Neuronal stem cell (in vitro differentiated cells): ENCODE measurements around the gene CCDC149.

Experiments
- DNase-seq: peaks from one replicate; pipeline ENCODE4 v3.0.0-alpha.2; 2013; ENCODE audit warnings: low spot score
- H2AFZ ChIP-seq: one replicate; pipeline ENCODE4 v1.6.1; 2013; ENCODE audit warnings: mild to moderate bottlenecking, low read length, inconsistent platforms
- H2AK5ac ChIP-seq: 2 replicates; pipeline ENCODE4 v1.6.1; 2013; ENCODE audit warnings: low read depth, mild to moderate bottlenecking, inconsistent platforms, low read length, moderate library complexity, mixed read lengths
- H2BK120ac ChIP-seq: 2 replicates; pipeline ENCODE4 v1.6.1; 2013; ENCODE audit warnings: low read depth, mild to moderate bottlenecking, inconsistent platforms, low read length, moderate library complexity, mixed read lengths
- H2BK12ac ChIP-seq: one replicate; pipeline ENCODE4 v1.6.1; 2013; ENCODE audit warnings: low read length, inconsistent platforms
- H2BK15ac ChIP-seq: 2 replicates; pipeline ENCODE4 v1.6.1; 2013; ENCODE audit warnings: mild to moderate bottlenecking, low read length, inconsistent platforms, mixed read lengths
- H2BK5ac ChIP-seq: one replicate; pipeline ENCODE4 v1.6.1; 2013; ENCODE audit warnings: inconsistent platforms, mild to moderate bottlenecking, low read length, moderate library complexity
- H3K14ac ChIP-seq: one replicate; pipeline ENCODE4 v1.6.1; 2013; ENCODE audit warnings: low read length, inconsistent platforms
- H3K18ac ChIP-seq: 2 replicates; pipeline ENCODE4 v1.6.1; 2013; ENCODE audit warnings: low read length, inconsistent platforms
- H3K23ac ChIP-seq: 2 replicates; pipeline ENCODE4 v1.6.1; 2013; ENCODE audit warnings: low read depth, mild to moderate bottlenecking, mixed read lengths, low read length, inconsistent platforms; ENCODE audit not compliant: poor library complexity
- H3K27ac ChIP-seq: replicated peaks from 3 replicates; pipeline ENCODE4 v1.5.1; 2013; ENCODE audit warnings: low read length, inconsistent platforms
- H3K27me3 ChIP-seq, 3 experiments: 2 replicates each; pipeline ENCODE4 v1.6.1; 2013; ENCODE audit warnings: low read length in 3 of 3, mild to moderate bottlenecking in 2 of 3, inconsistent platforms in 1 of 3, low read depth in 1 of 3, mixed read lengths in 1 of 3, moderate library complexity in 1 of 3; ENCODE audit not compliant: control insufficient read depth in 3 of 3, insufficient read depth in 3 of 3
- H3K36me3 ChIP-seq, 2 donors: replicated peaks in 1 of 2; 2 replicates each; pipeline ENCODE4 v1.6.1; 2013; ENCODE audit warnings: low read length in 2 of 2; ENCODE audit not compliant: control insufficient read depth in 2 of 2, insufficient read depth in 2 of 2
- H3K4ac ChIP-seq: 2 replicates; pipeline ENCODE4 v1.6.1; 2013; ENCODE audit warnings: inconsistent platforms, mild to moderate bottlenecking, low read length, moderate library complexity
- H3K4me1 ChIP-seq, 2 donors: 1 replicate in 1 of 2; 2 replicates in 1 of 2; pipeline ENCODE4 v1.6.1; 2013; ENCODE audit warnings: low read length in 2 of 2, low read depth in 1 of 2; ENCODE audit not compliant: control insufficient read depth in 2 of 2, insufficient read depth in 1 of 2
- H3K4me2 ChIP-seq: one replicate; pipeline ENCODE4 v1.6.1; 2013; ENCODE audit warnings: mild to moderate bottlenecking, low read length, inconsistent platforms; ENCODE audit not compliant: insufficient read depth, poor library complexity, severe bottlenecking
- H3K4me3 ChIP-seq, 2 donors: 2 replicates each; pipeline ENCODE4 v1.5.1; 2013; ENCODE audit warnings: low read length in 2 of 2, mild to moderate bottlenecking in 2 of 2, inconsistent platforms in 1 of 2, moderate library complexity in 1 of 2
- H3K79me1 ChIP-seq: one replicate; pipeline ENCODE4 v1.6.1; 2013; ENCODE audit warnings: low read depth, mild to moderate bottlenecking, inconsistent platforms, low read length, moderate library complexity
- H3K9ac ChIP-seq: one replicate; pipeline ENCODE4 v1.6.1; 2013; ENCODE audit warnings: mild to moderate bottlenecking, low read depth, low read length, inconsistent platforms; ENCODE audit not compliant: poor library complexity
- H3K9me3 ChIP-seq, 2 donors: replicated peaks in 1 of 2; 2 replicates each; pipeline versions ENCODE3 to v1.6.1; 2013; ENCODE audit warnings: low read length in 2 of 2, mild to moderate bottlenecking in 2 of 2, inconsistent platforms in 1 of 2, low read depth in 1 of 2, mixed read lengths in 1 of 2, moderate library complexity in 1 of 2; ENCODE audit not compliant: control insufficient read depth in 2 of 2, insufficient read depth in 1 of 2
- H4K8ac ChIP-seq: one replicate; pipeline ENCODE4 v1.6.1; 2013; ENCODE audit warnings: low read depth, mild to moderate bottlenecking, inconsistent platforms, low read length, moderate library complexity
- H4K91ac ChIP-seq: one replicate; pipeline ENCODE4 v1.6.1; 2013; ENCODE audit warnings: low read length, low read depth, mild to moderate bottlenecking, inconsistent platforms; ENCODE audit not compliant: poor library complexity
- WGBS, 2 donors: extraction: QIAGEN DNeasy Blood & Tissue Kit; methylation state at CpG; one replicate each; pipeline ENCODE4 v1.1.7; 2013; ENCODE audit warnings: missing lambda C conversion rate in 2 of 2, mixed read lengths in 1 of 2; ENCODE audit not compliant: insufficient read length in 2 of 2, insufficient replicate concordance in 1 of 2; ENCODE audit errors: extremely low coverage in 2 of 2; 5-methylcytosine and 5-hydroxymethylcytosine counted together

The CCDC149 gene

GRCh38 chr4:24856586-24856985 is 56.3 kb downstream of the CCDC149 start:
- Histone ChIP-seq H3K9ac (peak overlapping the region; percentile 47), H4K8ac (no peak overlapping the region), H2BK15ac (no peak overlapping the region), H2AK5ac (no peak overlapping the region), H3K14ac (no peak overlapping the region), H3K4me1 (peaks cover 4 to 5% of the 10 kb centered on the region in 2 donors), H4K91ac (no peak overlapping the region), H3K9me3 (no peaks in the 10 kb centered on the region), H3K4me3 (no peak overlapping the region), H3K27ac (no peak overlapping the region), H3K36me3 (no peaks in the 10 kb centered on the region), H3K27me3 (no peaks in the 10 kb centered on the region), H2AFZ (no peak overlapping the region), H3K79me1 (no peaks in the 10 kb centered on the region), H3K23ac (no peak overlapping the region), H3K4ac (no peak overlapping the region), H2BK5ac (no peak overlapping the region), H2BK120ac (no peak overlapping the region), H3K18ac (no peak overlapping the region), H3K4me2 (no peak overlapping the region), H2BK12ac (no peak overlapping the region)
- WGBS, 2 donors: no CpG with 5 or more reads among the region's 9 CpGs
- DNase-seq: no peak

- no peaks in the 10 kb centered on the region for H3K36me3 ChIP-seq
- no peak overlapping the region for H3K23ac ChIP-seq
- peaks cover 4 to 5% of the 10 kb centered on the region in 2 donors for H3K4me1 ChIP-seq
- H3K27ac ChIP-seq: no peak overlapping the region
- no CpG with 5 or more reads among the region's 2 CpGs for WGBS, 2 donors
- H2BK120ac ChIP-seq: no peak overlapping the region
- no peak for DNase-seq
- H3K9me3 ChIP-seq: no peaks in the 10 kb centered on the region
- H2BK15ac ChIP-seq: no peak overlapping the region
- no peak overlapping the region for H2AFZ ChIP-seq
- H3K27me3 ChIP-seq: no peaks in the 10 kb centered on the region
- no peak overlapping the region for H3K4ac ChIP-seq
- H3K79me1 ChIP-seq: no peaks in the 10 kb centered on the region
- H3K14ac ChIP-seq: no peak overlapping the region
- no peak overlapping the region for H3K4me3 ChIP-seq
- no peak overlapping the region for H2BK5ac ChIP-seq
- no peak overlapping the region for H4K8ac ChIP-seq
- no peak overlapping the region for H3K18ac ChIP-seq
- H2BK12ac ChIP-seq: no peak overlapping the region
- H3K9ac ChIP-seq: no peak overlapping the region
- no peak overlapping the region for H2AK5ac ChIP-seq
- H3K4me2 ChIP-seq: no peak overlapping the region
- no peak overlapping the region for H4K91ac ChIP-seq
Observed at GRCh38 chr4:24855741-24856140, 57.1 kb downstream of the CCDC149 start.

GRCh38 chr4:24853142-24853541 is 59.7 kb downstream of the CCDC149 start:
- no peak overlapping the region for H4K8ac ChIP-seq
- no peak for DNase-seq
- H3K79me1 ChIP-seq: no peaks in the 10 kb centered on the region
- no peaks in the 10 kb centered on the region for H3K36me3 ChIP-seq
- H3K4me3 ChIP-seq: no peak overlapping the region
- no peak overlapping the region for H2BK12ac ChIP-seq
- no peak overlapping the region for H2BK5ac ChIP-seq
- H2AFZ ChIP-seq: no peak overlapping the region
- no peak overlapping the region for H3K23ac ChIP-seq
- H3K9me3 ChIP-seq: no peaks in the 10 kb centered on the region
- peak overlapping the region; percentile 63 for H3K9ac ChIP-seq
- H3K18ac ChIP-seq: no peak overlapping the region
- H3K27me3 ChIP-seq: no peaks in the 10 kb centered on the region
- no peak overlapping the region for H2BK120ac ChIP-seq
- H3K14ac ChIP-seq: no peak overlapping the region
- H4K91ac ChIP-seq: no peak overlapping the region
- no peak overlapping the region for H3K27ac ChIP-seq
- H2BK15ac ChIP-seq: no peak overlapping the region
- H3K4ac ChIP-seq: no peak overlapping the region
- WGBS, 2 donors: no CpG with 5 or more reads among the region's 5 CpGs
- peaks cover 2 to 5% of the 10 kb centered on the region in 2 donors for H3K4me1 ChIP-seq
- H2AK5ac ChIP-seq: no peak overlapping the region
- H3K4me2 ChIP-seq: no peak overlapping the region

- no peak overlapping the region for H3K4me3 ChIP-seq
Observed at GRCh38 chr4:24850674-24851073, 62.2 kb downstream of the CCDC149 start.

More at GRCh38 chr4:24850674-24851073, 62.2 kb downstream of the CCDC149 start:
- WGBS, 2 donors: no CpG with 5 or more reads among the region's 1 CpG
- H3K27me3 ChIP-seq: no peaks in the 10 kb centered on the region
- no peak overlapping the region for H2BK5ac ChIP-seq
- H3K9me3 ChIP-seq: no peaks in the 10 kb centered on the region
- H2BK12ac ChIP-seq: no peak overlapping the region
- H2AK5ac ChIP-seq: no peak overlapping the region
- no peak overlapping the region for H3K4me2 ChIP-seq
- no peak overlapping the region for H2BK15ac ChIP-seq
- no peak overlapping the region for H3K18ac ChIP-seq
- H3K79me1 ChIP-seq: no peaks in the 10 kb centered on the region
- no peak overlapping the region for H3K4ac ChIP-seq
- H3K4me1 ChIP-seq: no peaks in the 10 kb centered on the region
- H4K8ac ChIP-seq: no peak overlapping the region
- no peak overlapping the region for H3K14ac ChIP-seq
- no peaks in the 10 kb centered on the region for H3K36me3 ChIP-seq
- no peak overlapping the region for H3K23ac ChIP-seq
- H3K27ac ChIP-seq: no peak overlapping the region
- H3K9ac ChIP-seq: no peak overlapping the region
- no peak overlapping the region for H2BK120ac ChIP-seq
- H4K91ac ChIP-seq: no peak overlapping the region
- no peak overlapping the region for H2AFZ ChIP-seq
- no peak for DNase-seq
